SK-N-SH (cell line): Measurements from ENCODE around the gene CCDC122. TPM values are rescaled to one million over a fixed set of nuclear protein-coding genes. Genes with fewer than 3 reads are reported as not detected.

Experiments used
- CTCF ChIA-PET: fragments of 300-600, 350-600 bp; formaldehyde crosslinking; extraction: SDS; loops from one replicate; lab custom pipeline; 2021; lab: Yijun Ruan, JAX
- POLR2A ChIA-PET: fragments of 350-600 bp; sonication (Branson Sonifier 250); formaldehyde crosslinking; extraction: SDS; loops from one replicate; lab custom pipeline; 2020; ENCODE audit warnings: antibody characterized with exemption, inconsistent platforms; lab: Yijun Ruan, JAX
- DNase-seq: peaks from one replicate; pipeline ENCODE4 v3.0.0; 2012
- H2AFZ ChIP-seq: fragments of 200-600 bp; sonication (generic); 2 replicates; pipeline ENCODE4 v1.8.1; 2016; ENCODE audit warnings: antibody characterized with exemption, mild to moderate bottlenecking, low read depth
- H3F3A ChIP-seq: fragments of 200-600 bp; sonication (generic); replicated peaks from 2 replicates; pipeline ENCODE3; 2016; ENCODE audit warnings: antibody characterized with exemption, mild to moderate bottlenecking; ENCODE audit not compliant: insufficient read depth
- H3K27ac ChIP-seq, 2 experiments: fragments of 200-500 bp in 1 of 2; fragments of 200-600 bp in 1 of 2; sonication (Bioruptor generic) in 1 of 2; sonication (generic), shearing (Covaris generic) in 1 of 2; 2 replicates each; pipeline versions ENCODE4 v1.5.1 to v1.6.1; 2014 to 2016; ENCODE audit warnings: low read depth in 2 of 2, inconsistent platforms in 1 of 2, low read length in 1 of 2, mild to moderate bottlenecking in 1 of 2, mixed read lengths in 1 of 2
- H3K27me3 ChIP-seq: fragments of 200-600 bp; sonication (generic), shearing (Covaris generic); 2 replicates; pipeline ENCODE4 v1.6.1; 2016; ENCODE audit warnings: mixed run types; ENCODE audit not compliant: insufficient read depth
- H3K36me3 ChIP-seq, 2 experiments: fragments of 200-500 bp in 1 of 2; fragments of 200-600 bp in 1 of 2; sonication (Bioruptor generic) in 1 of 2; sonication (generic) in 1 of 2; replicated peaks in 1 of 2; 2 replicates each; pipeline versions ENCODE3 to v1.5.1; 2014 to 2016; ENCODE audit warnings: low read length in 1 of 2, mild to moderate bottlenecking in 1 of 2; ENCODE audit not compliant: insufficient read depth in 2 of 2, control insufficient read depth in 1 of 2
- H3K4me1 ChIP-seq, 2 experiments: fragments of 200-500 bp in 1 of 2; fragments of 200-600 bp in 1 of 2; sonication (Bioruptor generic) in 1 of 2; sonication (generic), shearing (Covaris generic) in 1 of 2; 2 replicates each; pipeline versions ENCODE4 v1.5.1 to v1.6.1; 2014 to 2016; ENCODE audit warnings: low read depth in 1 of 2, low read length in 1 of 2, mixed run types in 1 of 2; ENCODE audit not compliant: insufficient read depth in 2 of 2, control insufficient read depth in 1 of 2
- H3K4me2 ChIP-seq: fragments of 200-600 bp; sonication (generic), shearing (Covaris generic); 2 replicates; pipeline ENCODE4 v1.6.1; 2017; ENCODE audit warnings: mixed run types
- H3K4me3 ChIP-seq, 2 experiments: fragments of 200-500 bp in 1 of 2; fragments of 200-600 bp in 1 of 2; sonication (Bioruptor generic) in 1 of 2; sonication (generic), shearing (Covaris generic) in 1 of 2; 2 replicates each; pipeline versions ENCODE4 v1.5.1 to v1.8.1; 2014 to 2016; ENCODE audit warnings: low read depth in 2 of 2, inconsistent platforms in 1 of 2, low read length in 1 of 2, mild to moderate bottlenecking in 1 of 2, mixed read lengths in 1 of 2, moderate library complexity in 1 of 2
- H3K79me2 ChIP-seq: fragments of 200-600 bp; sonication (generic); 2 replicates; pipeline ENCODE4 v1.8.1; 2017; ENCODE audit warnings: mild to moderate bottlenecking; ENCODE audit not compliant: insufficient read depth
- H3K9ac ChIP-seq: fragments of 200-600 bp; sonication (generic); 2 replicates; pipeline ENCODE4 v1.6.1; 2017; ENCODE audit warnings: mixed run types
- H3K9me2 ChIP-seq: fragments of 200-600 bp; sonication (generic); 2 replicates; pipeline ENCODE4 v1.6.1; 2017; ENCODE audit warnings: mixed run types
- H3K9me3 ChIP-seq: fragments of 200-600 bp; sonication (generic); 2 replicates; pipeline ENCODE4 v1.6.1; 2017; ENCODE audit warnings: mixed run types, mild to moderate bottlenecking, moderate library complexity
- H4K20me1 ChIP-seq: fragments of 200-600 bp; sonication (generic); 2 replicates; pipeline ENCODE4 v1.6.1; 2017; ENCODE audit warnings: mild to moderate bottlenecking, mixed run types; ENCODE audit not compliant: insufficient read depth
- CHD2 ChIP-seq: fragments of 150-350 bp; IDR thresholded peaks from 2 replicates; pipeline ENCODE4 v1.6.1; 2018; ENCODE audit warnings: low read length; ENCODE audit not compliant: partially characterized antibody
- EP300 ChIP-seq, 2 experiments: IDR thresholded peaks; 2 replicates each; pipeline versions ENCODE4 v1.4.0 to v1.6.1; 2012; ENCODE audit warnings: borderline replicate concordance in 1 of 2, low read depth in 1 of 2, low read length in 1 of 2
- FOSL2 ChIP-seq: IDR thresholded peaks from 2 replicates; pipeline ENCODE4 v1.4.0; 2012; ENCODE audit warnings: low read depth, mild to moderate bottlenecking, moderate library complexity, borderline replicate concordance
- FOXJ3 ChIP-seq: sonication (generic); formaldehyde crosslinking; IDR thresholded peaks from 2 replicates; pipeline ENCODE4 v1.5.1; 2020; ENCODE audit warnings: mild to moderate bottlenecking, missing genetic modification reagents
- FOXM1 ChIP-seq: IDR thresholded peaks from 2 replicates; pipeline ENCODE4 v1.4.0; 2012; ENCODE audit warnings: low read depth, mild to moderate bottlenecking
- GABPA ChIP-seq: IDR thresholded peaks from 2 replicates; pipeline ENCODE4 v1.4.0; 2012; ENCODE audit warnings: low read depth, mild to moderate bottlenecking
- GATA2 ChIP-seq: sonication (generic); formaldehyde crosslinking; IDR thresholded peaks from 2 replicates; pipeline ENCODE4 v1.5.0; 2020; ENCODE audit warnings: mild to moderate bottlenecking, missing genetic modification reagents
- JUND ChIP-seq: IDR thresholded peaks from 2 replicates; pipeline ENCODE4 v1.4.0; 2012
- MAX ChIP-seq: IDR thresholded peaks from 2 replicates; pipeline ENCODE4 v1.4.0; 2012; ENCODE audit warnings: low read depth
- MEF2A ChIP-seq: IDR thresholded peaks from 2 replicates; pipeline ENCODE4 v1.4.0; 2012; ENCODE audit warnings: low read depth, borderline replicate concordance
- NRF1 ChIP-seq: IDR thresholded peaks from 2 replicates; pipeline ENCODE4 v1.6.1; 2012; ENCODE audit warnings: low read depth, mild to moderate bottlenecking, low read length
- PBX3 ChIP-seq: IDR thresholded peaks from 2 replicates; pipeline ENCODE4; 2012
- POLR2AphosphoS5 ChIP-seq: IDR thresholded peaks from 2 replicates; pipeline ENCODE4 v1.6.1; 2012; ENCODE audit warnings: low read depth, low read length
- RAD21 ChIP-seq: IDR thresholded peaks from 2 replicates; pipeline ENCODE4 v1.6.1; 2012; ENCODE audit warnings: mild to moderate bottlenecking, low read length
- RCOR1 ChIP-seq: fragments of 150-350 bp; IDR thresholded peaks from 2 replicates; pipeline ENCODE4 v1.6.1; 2017; ENCODE audit warnings: antibody characterized with exemption, low read length
- RXRA ChIP-seq: IDR thresholded peaks from 2 replicates; pipeline ENCODE4 v1.4.0; 2012; ENCODE audit warnings: low read depth, mild to moderate bottlenecking, borderline replicate concordance
- SIN3A ChIP-seq: IDR thresholded peaks from 2 replicates; pipeline ENCODE4 v1.6.1; 2012; ENCODE audit warnings: low read depth, mild to moderate bottlenecking, low read length, moderate library complexity, borderline replicate concordance
- TAF1 ChIP-seq: IDR thresholded peaks from 2 replicates; pipeline ENCODE4 v1.6.1; 2012; ENCODE audit warnings: low read depth, mild to moderate bottlenecking, low read length, moderate library complexity, borderline replicate concordance
- USF1 ChIP-seq: IDR thresholded peaks from 2 replicates; pipeline ENCODE4 v1.4.0; 2012; ENCODE audit warnings: low read depth, borderline replicate concordance
- WGBS: methylation state at CpG from one replicate; pipeline ENCODE4 v1.1.6; 2017; ENCODE audit warnings: low lambda C conversion rate; 5-methylcytosine and 5-hydroxymethylcytosine counted together
- polyA plus RNA-seq, 3 experiments: library from polyadenylated mRNA; depleted of rRNA; stranded (reverse); fragments of >200 nt; gene quantifications; 2 replicates each; pipeline ENCODE4 v1.2.3, GENCODE V29; 2012
- TF ChIP-seq, protein P1 (sequence below): fragments of 200-600 bp; sonication (generic); IDR thresholded peaks from 2 replicates; pipeline ENCODE4 v1.6.1; 2017; ENCODE audit warnings: antibody characterized with exemption, mild to moderate bottlenecking, moderate library complexity
- TF ChIP-seq, protein P2 (sequence below): IDR thresholded peaks from 2 replicates; pipeline ENCODE4 v1.6.1; 2012; ENCODE audit warnings: mild to moderate bottlenecking, low read depth, low read length, moderate library complexity

CCDC122 gene
- polyA plus RNA-seq, 1 of the 3 experiments (the other 2 are of a cell fraction): 1.4 TPM

GRCh38 chr13:43797869-43798268 lies 81.7 kb downstream of the CCDC122 start:
- Histone ChIP-seq H3K36me3 (no peaks in the 10 kb centered on the region), H4K20me1 (no peaks in the 10 kb centered on the region), H3F3A (peaks cover 2% of the 10 kb centered on the region), H3K9me3 (no peaks in the 10 kb centered on the region), H3K4me1 (no peaks in the 10 kb centered on the region), H3K9ac (no peak overlapping the region), H3K27ac (no peak overlapping the region), H2AFZ (no peak overlapping the region), H3K9me2 (no peaks in the 10 kb centered on the region), H3K4me3 (no peak overlapping the region), H3K27me3 (no peaks in the 10 kb centered on the region), H3K4me2 (no peak overlapping the region), H3K79me2 (no peaks in the 10 kb centered on the region)
- DNase-seq: no peak
- CTCF ChIA-PET: interaction anchor here (1.0 kb wide), 1 partner anchor 495 kb away, joined by 3 read pairs; no protein-coding TSS in a partner anchor
- WGBS: 75% methylated on average over 3 of the region's 3 CpGs
- TF ChIP-seq PBX3 (no peak), FOSL2 (no peak), FOXJ3 (CRISPR knock-in tag) (no peak), RAD21 (no peak), NRF1 (no peak), MAX (no peak)
- TF ChIP-seq, protein P1, sequence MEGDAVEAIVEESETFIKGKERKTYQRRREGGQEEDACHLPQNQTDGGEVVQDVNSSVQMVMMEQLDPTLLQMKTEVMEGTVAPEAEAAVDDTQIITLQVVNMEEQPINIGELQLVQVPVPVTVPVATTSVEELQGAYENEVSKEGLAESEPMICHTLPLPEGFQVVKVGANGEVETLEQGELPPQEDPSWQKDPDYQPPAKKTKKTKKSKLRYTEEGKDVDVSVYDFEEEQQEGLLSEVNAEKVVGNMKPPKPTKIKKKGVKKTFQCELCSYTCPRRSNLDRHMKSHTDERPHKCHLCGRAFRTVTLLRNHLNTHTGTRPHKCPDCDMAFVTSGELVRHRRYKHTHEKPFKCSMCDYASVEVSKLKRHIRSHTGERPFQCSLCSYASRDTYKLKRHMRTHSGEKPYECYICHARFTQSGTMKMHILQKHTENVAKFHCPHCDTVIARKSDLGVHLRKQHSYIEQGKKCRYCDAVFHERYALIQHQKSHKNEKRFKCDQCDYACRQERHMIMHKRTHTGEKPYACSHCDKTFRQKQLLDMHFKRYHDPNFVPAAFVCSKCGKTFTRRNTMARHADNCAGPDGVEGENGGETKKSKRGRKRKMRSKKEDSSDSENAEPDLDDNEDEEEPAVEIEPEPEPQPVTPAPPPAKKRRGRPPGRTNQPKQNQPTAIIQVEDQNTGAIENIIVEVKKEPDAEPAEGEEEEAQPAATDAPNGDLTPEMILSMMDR: peak; percentile 17; the same call in 1 of the 2 replicates
- POLR2A ChIA-PET: no interaction called here

- no peak overlapping the region for H3K9ac ChIP-seq
- peaks cover 5% of the 10 kb centered on the region for H3F3A ChIP-seq
- H3K4me2 ChIP-seq: no peak overlapping the region
- no peak overlapping the region for H3K4me3 ChIP-seq
- POLR2A ChIA-PET: no interaction called here
- H3K27me3 ChIP-seq: no peaks in the 10 kb centered on the region
- H3K9me3 ChIP-seq: no peaks in the 10 kb centered on the region
- no peaks in the 10 kb centered on the region; a peak in 1 of 4 replicates for H3K4me1 ChIP-seq
- 96% methylated on average over 1 of the region's 1 CpG for WGBS
- no peak overlapping the region for H3K27ac ChIP-seq
- H3K36me3 ChIP-seq: no peaks in the 10 kb centered on the region
- DNase-seq: no peak
- no peak overlapping the region for H2AFZ ChIP-seq
- CTCF ChIA-PET: no interaction called here
- no peaks in the 10 kb centered on the region for H4K20me1 ChIP-seq
- H3K9me2 ChIP-seq: no peaks in the 10 kb centered on the region
- H3K79me2 ChIP-seq: no peaks in the 10 kb centered on the region
- TF ChIP-seq, protein P2, sequence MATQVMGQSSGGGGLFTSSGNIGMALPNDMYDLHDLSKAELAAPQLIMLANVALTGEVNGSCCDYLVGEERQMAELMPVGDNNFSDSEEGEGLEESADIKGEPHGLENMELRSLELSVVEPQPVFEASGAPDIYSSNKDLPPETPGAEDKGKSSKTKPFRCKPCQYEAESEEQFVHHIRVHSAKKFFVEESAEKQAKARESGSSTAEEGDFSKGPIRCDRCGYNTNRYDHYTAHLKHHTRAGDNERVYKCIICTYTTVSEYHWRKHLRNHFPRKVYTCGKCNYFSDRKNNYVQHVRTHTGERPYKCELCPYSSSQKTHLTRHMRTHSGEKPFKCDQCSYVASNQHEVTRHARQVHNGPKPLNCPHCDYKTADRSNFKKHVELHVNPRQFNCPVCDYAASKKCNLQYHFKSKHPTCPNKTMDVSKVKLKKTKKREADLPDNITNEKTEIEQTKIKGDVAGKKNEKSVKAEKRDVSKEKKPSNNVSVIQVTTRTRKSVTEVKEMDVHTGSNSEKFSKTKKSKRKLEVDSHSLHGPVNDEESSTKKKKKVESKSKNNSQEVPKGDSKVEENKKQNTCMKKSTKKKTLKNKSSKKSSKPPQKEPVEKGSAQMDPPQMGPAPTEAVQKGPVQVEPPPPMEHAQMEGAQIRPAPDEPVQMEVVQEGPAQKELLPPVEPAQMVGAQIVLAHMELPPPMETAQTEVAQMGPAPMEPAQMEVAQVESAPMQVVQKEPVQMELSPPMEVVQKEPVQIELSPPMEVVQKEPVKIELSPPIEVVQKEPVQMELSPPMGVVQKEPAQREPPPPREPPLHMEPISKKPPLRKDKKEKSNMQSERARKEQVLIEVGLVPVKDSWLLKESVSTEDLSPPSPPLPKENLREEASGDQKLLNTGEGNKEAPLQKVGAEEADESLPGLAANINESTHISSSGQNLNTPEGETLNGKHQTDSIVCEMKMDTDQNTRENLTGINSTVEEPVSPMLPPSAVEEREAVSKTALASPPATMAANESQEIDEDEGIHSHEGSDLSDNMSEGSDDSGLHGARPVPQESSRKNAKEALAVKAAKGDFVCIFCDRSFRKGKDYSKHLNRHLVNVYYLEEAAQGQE: no peak
- TF ChIP-seq TAF1 (no peak), MEF2A (no peak), JUND (no peak), SIN3A (no peak), RXRA (no peak), POLR2AphosphoS5 (no peak), NRF1 (no peak), RCOR1 (no peak), FOSL2 (no peak), GABPA (no peak), FOXM1 (no peak), GATA2 (CRISPR knock-in tag) (no peak), EP300 (IDR thresholded peaks at IDR 0.05; ENCODE audit: borderline replicate concordance in 1 of 2, low read depth in 1 of 2, low read length in 1 of 2) (no peak), USF1 (no peak), CHD2 (no peak), FOXJ3 (CRISPR knock-in tag) (no peak)
Observed at GRCh38 chr13:43797159-43797558, 82.4 kb downstream of the CCDC122 start.
